B cell (primary cell): ENCODE results near the gene SPATA31A6.
"Not testable (repeated sequence)": the region's sequence is repeated elsewhere in the genome, so short reads cannot be mapped to it uniquely, and the experiment has no call there.

Source experiments
- CTCF ChIP-seq: fragments of 200-600 bp; IDR thresholded peaks from one replicate; pipeline ENCODE4 v1.8.0; 2022; ENCODE audit warnings: antibody characterized with exemption, mild to moderate bottlenecking
- EZH2 ChIP-seq: IDR thresholded peaks from 2 replicates; pipeline ENCODE4 v1.6.1; 2012; ENCODE audit warnings: borderline replicate concordance, low read depth, mild to moderate bottlenecking, moderate library complexity, low read length; ENCODE audit not compliant: insufficient read depth, poor library complexity, severe bottlenecking

GRCh38 chr9:42233031-42233430, 49.6 kb downstream of the SPATA31A6 start:
- TF ChIP-seq CTCF, EZH2: not testable (repeated sequence)
